AG08395 (cell line): ENCODE measurements around the gene SUPT5H.
"Not testable (repeated sequence)": the region's sequence is repeated elsewhere in the genome, so short reads cannot be mapped to it uniquely, and the experiment has no call there.

Experiments
- DNase-seq: peaks from one replicate; pipeline ENCODE4 v3.0.0; 2012; ENCODE audit warnings: mixed read lengths, low spot score

Gene SUPT5H

GRCh38 chr19:39465956-39466747 lies 20.8 kb downstream of the SUPT5H start:
- no peak for DNase-seq

- no peak for DNase-seq
Observed at GRCh38 chr19:39467941-39468340, 22.6 kb downstream of the SUPT5H start.

- DNase-seq = no peak
Observed at GRCh38 chr19:39469036-39469435, 23.7 kb downstream of the SUPT5H start.

GRCh38 chr19:39469567-39469966 lies 24.2 kb downstream of the SUPT5H start:
- no peak for DNase-seq

- DNase-seq = no peak
Observed at GRCh38 chr19:39470724-39471339, 25.4 kb downstream of the SUPT5H start.

- no peak for DNase-seq
Observed at GRCh38 chr19:39471756-39472536, 26.6 kb downstream of the SUPT5H start.

GRCh38 chr19:39472746-39473442 lies 27.5 kb downstream of the SUPT5H start:
- DNase-seq = no peak

- no peak for DNase-seq
Observed at GRCh38 chr19:39473443-39473960, 28.1 kb downstream of the SUPT5H start.

- DNase-seq = peak; percentile 59
Observed at GRCh38 chr19:39474139-39474620, 28.8 kb downstream of the SUPT5H start.

- DNase-seq = no peak
Observed at GRCh38 chr19:39475748-39476147, 30.4 kb downstream of the SUPT5H start.

- not testable (repeated sequence) for DNase-seq
Observed at GRCh38 chr19:39479319-39479801, 34.0 kb downstream of the SUPT5H start.

GRCh38 chr19:39479916-39480315 lies 34.5 kb downstream of the SUPT5H start:
- no peak for DNase-seq

GRCh38 chr19:39480337-39481228 lies 35.2 kb downstream of the SUPT5H start, which contains the start of gene TIMM50:
Gene TIMM50, plus strand, starts transcription at chr19:39480838. Its CDS starts 16 bp downstream, at chr19:39480854.
- peak; percentile 96 for DNase-seq

- DNase-seq = no peak
Observed at GRCh38 chr19:39481229-39481545, 35.8 kb downstream of the SUPT5H start.

GRCh38 chr19:39481676-39482075 lies 36.3 kb downstream of the SUPT5H start:
- DNase-seq = no peak

GRCh38 chr19:39483141-39483540 lies 37.8 kb downstream of the SUPT5H start:
- no peak for DNase-seq

GRCh38 chr19:39489756-39490155 lies 44.4 kb downstream of the SUPT5H start:
- DNase-seq = no peak

- no peak for DNase-seq
Observed at GRCh38 chr19:39492225-39492624, 46.8 kb downstream of the SUPT5H start.

- DNase-seq = no peak
Observed at GRCh38 chr19:39492788-39493187, 47.4 kb downstream of the SUPT5H start.

- no peak for DNase-seq
Observed at GRCh38 chr19:39494661-39495060, 49.3 kb downstream of the SUPT5H start.

GRCh38 chr19:39496063-39496462 lies 50.7 kb downstream of the SUPT5H start:
- no peak for DNase-seq
